AG04450 (cell line): ENCODE data around the gene PLA2G6. TPM values are rescaled to one million over a fixed set of nuclear protein-coding genes. Genes with fewer than 3 reads are reported as not detected.

Experiments used
- CTCF ChIA-PET: fragments of 300-600, 350-600 bp; formaldehyde crosslinking; extraction: SDS; loops from one replicate; lab custom pipeline; 2022; ENCODE audit warnings: antibody characterized with exemption, inconsistent platforms; lab: Charles Lee
- POLR2A ChIA-PET: fragments of 350-600 bp; formaldehyde crosslinking; extraction: SDS; loops from one replicate; lab custom pipeline; 2021; ENCODE audit warnings: antibody characterized with exemption, inconsistent platforms; lab: Yijun Ruan, JAX
- DNase-seq: peaks from one replicate; pipeline ENCODE4 v3.0.0-alpha.2; 2011; ENCODE audit warnings: low read depth, low spot score
- H3K27ac ChIP-seq: one replicate; pipeline ENCODE4 v1.5.1; 2012; ENCODE audit warnings: low read depth, low read length, control low read depth
- H3K27me3 ChIP-seq: one replicate; pipeline ENCODE4 v1.6.0; 2012; ENCODE audit warnings: low read length; ENCODE audit not compliant: control insufficient read depth, insufficient read depth
- H3K4me3 ChIP-seq: 2 replicates; pipeline ENCODE4 v1.5.1; 2011; ENCODE audit warnings: mild to moderate bottlenecking, low read depth, low read length, control low read depth
- H3K9me3 ChIP-seq: 2 replicates; pipeline ENCODE4 v1.5.1; 2012; ENCODE audit warnings: low read length; ENCODE audit not compliant: control insufficient read depth, insufficient read depth
- polyA plus RNA-seq: library from polyadenylated mRNA; depleted of rRNA; stranded (reverse); fragments of >200 nt; gene quantifications from 2 replicates; pipeline ENCODE4 v1.2.3, GENCODE V29; 2011
- TF ChIP-seq, protein P1 (sequence below): IDR thresholded peaks from 2 replicates; pipeline ENCODE4 v1.5.1; 2011; ENCODE audit warnings: low read depth, low read length, control low read depth, inconsistent platforms

Gene PLA2G6
- polyA plus RNA-seq, 1 experiment = 5.0 TPM

GRCh38 chr22:38085501-38085900 is 96.1 kb downstream of the PLA2G6 start:
- TF ChIP-seq, protein P1, sequence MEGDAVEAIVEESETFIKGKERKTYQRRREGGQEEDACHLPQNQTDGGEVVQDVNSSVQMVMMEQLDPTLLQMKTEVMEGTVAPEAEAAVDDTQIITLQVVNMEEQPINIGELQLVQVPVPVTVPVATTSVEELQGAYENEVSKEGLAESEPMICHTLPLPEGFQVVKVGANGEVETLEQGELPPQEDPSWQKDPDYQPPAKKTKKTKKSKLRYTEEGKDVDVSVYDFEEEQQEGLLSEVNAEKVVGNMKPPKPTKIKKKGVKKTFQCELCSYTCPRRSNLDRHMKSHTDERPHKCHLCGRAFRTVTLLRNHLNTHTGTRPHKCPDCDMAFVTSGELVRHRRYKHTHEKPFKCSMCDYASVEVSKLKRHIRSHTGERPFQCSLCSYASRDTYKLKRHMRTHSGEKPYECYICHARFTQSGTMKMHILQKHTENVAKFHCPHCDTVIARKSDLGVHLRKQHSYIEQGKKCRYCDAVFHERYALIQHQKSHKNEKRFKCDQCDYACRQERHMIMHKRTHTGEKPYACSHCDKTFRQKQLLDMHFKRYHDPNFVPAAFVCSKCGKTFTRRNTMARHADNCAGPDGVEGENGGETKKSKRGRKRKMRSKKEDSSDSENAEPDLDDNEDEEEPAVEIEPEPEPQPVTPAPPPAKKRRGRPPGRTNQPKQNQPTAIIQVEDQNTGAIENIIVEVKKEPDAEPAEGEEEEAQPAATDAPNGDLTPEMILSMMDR = no peak
- Histone ChIP-seq H3K9me3 (no peaks in the 10 kb centered on the region; the same call in 1 of the 2 replicates), H3K27me3 (peaks cover 51% of the 10 kb centered on the region), H3K27ac (no peak overlapping the region), H3K4me3 (no peak overlapping the region)
- ChIA-PET POLR2A (no interaction called here), CTCF (no interaction called here)
- DNase-seq = no peak

DNA sequence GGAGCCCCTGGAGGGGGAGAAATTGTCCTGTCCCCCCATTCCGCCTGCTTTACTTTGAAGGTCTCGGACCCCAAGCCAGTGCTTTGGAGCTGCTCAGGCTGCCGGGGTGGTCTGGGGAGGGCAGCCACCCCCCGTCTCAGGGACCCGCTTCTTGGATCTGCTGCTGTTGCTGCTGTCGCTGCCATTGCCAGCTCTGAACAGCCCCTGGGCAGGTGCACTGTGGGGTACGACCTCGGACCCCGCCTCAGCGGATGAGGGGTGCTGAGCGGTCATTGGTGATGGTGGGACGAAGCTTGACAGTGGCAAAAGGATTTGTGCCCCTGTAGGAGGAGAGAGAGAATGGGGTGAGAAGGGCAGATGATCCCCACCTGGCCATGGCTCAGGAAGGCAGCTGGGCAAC is 96.6 kb downstream of the PLA2G6 start:
- TF ChIP-seq, protein P1 = no peak
- CTCF ChIA-PET = interaction anchor here (0.5 kb wide), 1 partner anchor 11 kb away, joined by 4 read pairs; no protein-coding TSS in a partner anchor
- no peak for DNase-seq
- H3K9me3 ChIP-seq = no peaks in the 10 kb centered on the region; the same call in 1 of the 2 replicates
- no peak overlapping the region for H3K27ac ChIP-seq
- POLR2A ChIA-PET = no interaction called here
- H3K27me3 ChIP-seq = peaks cover 53% of the 10 kb centered on the region
- H3K4me3 ChIP-seq = no peak overlapping the region

- H3K9me3 ChIP-seq = no peaks in the 10 kb centered on the region; the same call in 1 of the 2 replicates
- no peak for DNase-seq
- CTCF ChIA-PET = interaction anchor here (0.5 to 0.6 kb wide), 2 partner anchors 10 to 278 kb away, joined by 4 to 5 read pairs; no protein-coding TSS in a partner anchor
- POLR2A ChIA-PET = no interaction called here
- peaks cover 54% of the 10 kb centered on the region for H3K27me3 ChIP-seq
- no peak within 1 kb of the TSS for H3K27ac ChIP-seq
- TF ChIP-seq, protein P1 = no peak
- H3K4me3 ChIP-seq = no peak within 1 kb of the TSS
These were observed 97.5 kb downstream of the PLA2G6 start, which contains the start of gene SLC16A8 for GRCh38 chr22:38083931-38084631. SLC16A8 (minus strand) TSS chr22:38084184; CDS start chr22:38082873, 1,311 bp downstream.

DNA sequence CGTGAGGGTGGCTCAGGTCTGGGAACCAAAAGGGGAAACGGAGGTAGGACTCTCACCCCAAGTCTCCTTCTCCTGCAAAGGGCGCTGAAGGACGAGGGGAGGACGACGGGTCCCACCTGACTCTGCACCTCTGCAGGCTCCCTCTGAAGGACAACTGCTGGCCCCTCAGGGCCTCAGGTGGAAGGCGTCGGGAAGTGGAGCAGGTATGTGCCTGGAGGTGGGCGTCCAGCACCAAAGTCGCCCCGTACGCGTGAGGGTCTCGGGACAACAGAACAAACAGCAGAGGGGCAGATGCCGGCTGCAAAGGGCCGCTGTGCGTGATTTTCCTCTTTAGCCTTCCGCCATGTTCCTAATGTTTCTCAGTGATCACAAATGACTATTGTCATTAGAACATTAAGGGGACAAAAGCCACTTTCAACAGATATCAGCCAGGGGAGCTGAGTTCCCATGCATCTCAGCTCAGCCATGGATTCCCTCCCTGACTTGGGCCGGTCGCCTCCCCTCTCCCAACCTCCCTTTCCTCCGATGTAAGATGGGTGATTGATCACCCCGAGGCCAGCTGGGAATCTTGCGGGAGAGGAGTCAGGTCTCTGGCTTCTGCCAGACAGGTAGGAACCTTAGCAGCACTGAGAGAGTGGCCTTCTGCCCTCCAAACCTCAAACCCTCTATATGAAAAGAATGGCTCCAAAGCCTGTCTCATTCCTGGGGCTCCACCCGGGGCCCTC is 98.5 kb downstream of the PLA2G6 start:
- TF ChIP-seq, protein P1 = no peak
- H3K4me3 ChIP-seq = no peak overlapping the region
- no peak for DNase-seq
- H3K27me3 ChIP-seq = peaks cover 48% of the 10 kb centered on the region
- no peak overlapping the region for H3K27ac ChIP-seq
- H3K9me3 ChIP-seq = no peaks in the 10 kb centered on the region; the same call in 1 of the 2 replicates
- POLR2A ChIA-PET = no interaction called here
- CTCF ChIA-PET = no interaction called here
